Adrenal gland (tissue), 5 donors: ENCODE measurements around the gene SHLD1.

ENCODE experiments used
- CTCF ChIP-seq, 6 experiments: fragments of 450-650 bp in 4 of 6; fragments of 200-600 bp in 2 of 6; sonication (generic) in 1 of 6; IDR thresholded peaks; 1 replicate in 5 of 6; 2 replicates in 1 of 6; pipeline versions ENCODE4 v1.5.1 to v1.8.0; 2016 to 2021; ENCODE audit warnings: antibody characterized with exemption in 6 of 6, mild to moderate bottlenecking in 2 of 6, moderate library complexity in 1 of 6
- POLR2A ChIP-seq, 2 donors: fragments of 450-650 bp; IDR thresholded peaks; one replicate each; pipeline ENCODE4 v1.6.1; 2017; ENCODE audit warnings: antibody characterized with exemption in 2 of 2, mild to moderate bottlenecking in 2 of 2, moderate library complexity in 1 of 2
- donor health status: DM: no; HTN: no; CAD: no.

GRCh38 chr20:5749952-5750779 lies at the start of gene SHLD1:
- TF ChIP-seq CTCF (IDR thresholded peaks at IDR 0.05) (no peak), POLR2A (IDR thresholded peaks at IDR 0.05) (peak in 1 of 2 donors; percentile 34)
